GM12878 (cell line): Measurements from ENCODE around the gene RAB2B. TPM values are rescaled to one million over a fixed set of nuclear protein-coding genes. Genes with fewer than 3 reads are reported as not detected.

ENCODE experiments used
- BACH1 ChIP-seq: fragments of 450-650 bp; IDR thresholded peaks from 2 replicates; pipeline ENCODE4 v1.6.1; 2017; ENCODE audit warnings: mild to moderate bottlenecking, borderline replicate concordance
- BHLHE40 ChIP-seq, 2 experiments: fragments of 450-650 bp in 1 of 2; IDR thresholded peaks; 2 replicates each; pipeline ENCODE4 v1.6.1; 2011 to 2017; ENCODE audit warnings: low read depth in 2 of 2, borderline replicate concordance in 1 of 2, improper control_type of control experiment in 1 of 2, low read length in 1 of 2, mild to moderate bottlenecking in 1 of 2
- CBX3 ChIP-seq: fragments of 200-600 bp; sonication (generic); IDR thresholded peaks from 2 replicates; pipeline ENCODE4 v1.6.1; 2016; ENCODE audit warnings: low read depth, borderline replicate concordance
- ETV6 ChIP-seq, 2 experiments: fragments of 450-650 bp in 1 of 2; IDR thresholded peaks in 1 of 2; conservative IDR thresholded peaks in 1 of 2; 2 replicates each; pipeline ENCODE4 v1.6.1; 2014; ENCODE audit warnings: antibody characterized with exemption in 1 of 2, borderline replicate concordance in 1 of 2, low read depth in 1 of 2, mild to moderate bottlenecking in 1 of 2, moderate library complexity in 1 of 2
- EZH2 ChIP-seq: IDR thresholded peaks from 2 replicates; pipeline ENCODE4 v1.6.1; 2012; ENCODE audit warnings: low read depth, mild to moderate bottlenecking, control low read depth, inconsistent platforms, low read length, borderline replicate concordance; ENCODE audit not compliant: control insufficient read depth
- FOXM1 ChIP-seq: IDR thresholded peaks from 2 replicates; pipeline ENCODE4 v1.6.1; 2012; ENCODE audit warnings: low read depth, mild to moderate bottlenecking, inconsistent platforms, low read length, moderate library complexity
- KLF5 ChIP-seq: fragments of 450-650 bp; IDR thresholded peaks from 2 replicates; pipeline ENCODE4 v1.6.1; 2014; ENCODE audit warnings: mild to moderate bottlenecking; ENCODE audit not compliant: partially characterized antibody
- SIN3A ChIP-seq: IDR thresholded peaks from 2 replicates; pipeline ENCODE4 v1.6.1; 2012; ENCODE audit warnings: low read depth, low read length, improper control_type of control experiment
- SMAD5 ChIP-seq: IDR thresholded peaks from 2 replicates; pipeline ENCODE4 v1.6.1; 2016; ENCODE audit warnings: antibody characterized with exemption, low read depth
- SMARCA5 ChIP-seq: fragments of 450-650 bp; IDR thresholded peaks from 2 replicates; pipeline ENCODE4 v1.6.1; 2017; ENCODE audit warnings: mild to moderate bottlenecking
- SREBF1 ChIP-seq: IDR thresholded peaks from 2 replicates; pipeline ENCODE4 v1.6.1; 2012; ENCODE audit warnings: mild to moderate bottlenecking, low read length
- SREBF2 ChIP-seq: IDR thresholded peaks from 2 replicates; pipeline ENCODE4 v1.6.1; 2012; ENCODE audit warnings: mild to moderate bottlenecking, low read length
- TAF1 ChIP-seq: IDR thresholded peaks from 2 replicates; pipeline ENCODE4 v1.6.1; 2011; ENCODE audit warnings: mild to moderate bottlenecking, low read depth, low read length, borderline replicate concordance
- YBX1 ChIP-seq: fragments of 450-650 bp; IDR thresholded peaks from 2 replicates; pipeline ENCODE4 v1.6.1; 2016; ENCODE audit warnings: antibody characterized with exemption
- polyA plus RNA-seq, 11 experiments: library from polyadenylated mRNA; depleted of rRNA in 4 of 11; unstranded in 6 of 11; stranded (reverse) in 5 of 11; fragments of >200 nt; fragmentation: Nextera tagmentation in 4 of 11; fragmentation: Illumina TruSeq in 1 of 11; extraction: Ambion mirVana in 4 of 11; extraction: Trizol in 1 of 11; gene quantifications; 1 replicate in 1 of 11; 2 replicates in 10 of 11; pipeline versions ENCODE4 v1.2.1 to v1.2.3, GENCODE V29; 2011 to 2016; ENCODE audit warnings: inconsistent platforms in 2 of 11, missing spikeins in 2 of 11, low read depth in 1 of 11
- total RNA-seq, 4 experiments: library from RNA; depleted of rRNA in 3 of 4; stranded (reverse); fragments of >200 nt in 3 of 4; fragmentation: Illumina TruSeq in 1 of 4; extraction: Trizol in 1 of 4; gene quantifications; 2 replicates each; pipeline versions ENCODE4 v1.2.1 to v1.2.3, GENCODE V29; 2013 to 2021
- TF ChIP-seq, protein P1 (sequence below): IDR thresholded peaks from 2 replicates; pipeline ENCODE4 v1.6.1; 2012; ENCODE audit warnings: mild to moderate bottlenecking, low read depth, low read length
- TF ChIP-seq, protein P2 (sequence below): fragments of 450-650 bp; IDR thresholded peaks from 2 replicates; pipeline ENCODE4 v1.6.1; 2017; ENCODE audit warnings: antibody characterized with exemption, mild to moderate bottlenecking, moderate library complexity
- TF ChIP-seq, protein P3 (sequence below): fragments of 450-650 bp; IDR thresholded peaks from 2 replicates; pipeline ENCODE4 v1.6.1; 2016; ENCODE audit warnings: mild to moderate bottlenecking, moderate library complexity, borderline replicate concordance

Gene RAB2B
- total and polyA plus RNA-seq, 10 of the 15 experiments (the other 5 are each of a cell fraction or from before 2014, with no cell fraction given) = 5.6 to 45.1 (median 12.5) TPM

DNA sequence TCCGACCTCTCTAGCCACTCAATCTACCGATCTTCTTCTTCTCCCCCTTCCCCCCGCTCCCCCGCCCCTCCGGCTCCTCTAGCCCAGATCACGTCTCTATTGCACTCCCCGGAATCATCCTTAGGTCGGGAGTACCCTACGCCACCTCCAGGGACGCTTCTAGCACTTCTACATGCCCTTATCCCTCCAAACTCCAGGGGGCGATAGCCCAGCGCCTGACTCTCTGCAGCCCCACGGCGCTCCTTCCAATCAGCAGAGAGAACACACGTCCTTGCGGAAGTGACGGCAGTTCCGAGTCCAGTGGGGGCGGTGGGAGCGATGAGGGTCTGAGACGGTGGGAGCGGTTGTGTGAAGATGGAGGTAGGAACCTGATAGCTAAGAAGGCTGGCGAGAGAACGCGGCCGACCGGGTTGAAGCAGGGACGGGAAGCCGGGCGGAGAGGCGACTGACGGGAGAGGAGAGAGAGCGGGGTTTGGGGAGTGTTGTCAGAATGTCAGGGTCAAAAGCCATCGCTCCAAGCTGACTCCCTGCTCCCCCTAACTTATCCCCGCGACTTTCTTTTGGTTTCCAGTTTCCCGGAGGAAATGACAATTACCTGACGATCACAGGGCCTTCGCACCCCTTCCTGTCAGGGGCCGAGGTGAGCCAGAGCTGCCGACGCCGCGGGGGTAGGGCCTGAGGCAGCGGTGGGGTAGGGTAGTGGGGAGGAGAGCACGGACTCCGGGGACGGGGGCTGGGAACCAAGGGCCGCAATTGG, at the start of gene RAB2B, which contains the start of gene TOX4 (continued):
- TF ChIP-seq, protein P1, sequence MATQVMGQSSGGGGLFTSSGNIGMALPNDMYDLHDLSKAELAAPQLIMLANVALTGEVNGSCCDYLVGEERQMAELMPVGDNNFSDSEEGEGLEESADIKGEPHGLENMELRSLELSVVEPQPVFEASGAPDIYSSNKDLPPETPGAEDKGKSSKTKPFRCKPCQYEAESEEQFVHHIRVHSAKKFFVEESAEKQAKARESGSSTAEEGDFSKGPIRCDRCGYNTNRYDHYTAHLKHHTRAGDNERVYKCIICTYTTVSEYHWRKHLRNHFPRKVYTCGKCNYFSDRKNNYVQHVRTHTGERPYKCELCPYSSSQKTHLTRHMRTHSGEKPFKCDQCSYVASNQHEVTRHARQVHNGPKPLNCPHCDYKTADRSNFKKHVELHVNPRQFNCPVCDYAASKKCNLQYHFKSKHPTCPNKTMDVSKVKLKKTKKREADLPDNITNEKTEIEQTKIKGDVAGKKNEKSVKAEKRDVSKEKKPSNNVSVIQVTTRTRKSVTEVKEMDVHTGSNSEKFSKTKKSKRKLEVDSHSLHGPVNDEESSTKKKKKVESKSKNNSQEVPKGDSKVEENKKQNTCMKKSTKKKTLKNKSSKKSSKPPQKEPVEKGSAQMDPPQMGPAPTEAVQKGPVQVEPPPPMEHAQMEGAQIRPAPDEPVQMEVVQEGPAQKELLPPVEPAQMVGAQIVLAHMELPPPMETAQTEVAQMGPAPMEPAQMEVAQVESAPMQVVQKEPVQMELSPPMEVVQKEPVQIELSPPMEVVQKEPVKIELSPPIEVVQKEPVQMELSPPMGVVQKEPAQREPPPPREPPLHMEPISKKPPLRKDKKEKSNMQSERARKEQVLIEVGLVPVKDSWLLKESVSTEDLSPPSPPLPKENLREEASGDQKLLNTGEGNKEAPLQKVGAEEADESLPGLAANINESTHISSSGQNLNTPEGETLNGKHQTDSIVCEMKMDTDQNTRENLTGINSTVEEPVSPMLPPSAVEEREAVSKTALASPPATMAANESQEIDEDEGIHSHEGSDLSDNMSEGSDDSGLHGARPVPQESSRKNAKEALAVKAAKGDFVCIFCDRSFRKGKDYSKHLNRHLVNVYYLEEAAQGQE = no peak
- TF ChIP-seq, protein P2, sequence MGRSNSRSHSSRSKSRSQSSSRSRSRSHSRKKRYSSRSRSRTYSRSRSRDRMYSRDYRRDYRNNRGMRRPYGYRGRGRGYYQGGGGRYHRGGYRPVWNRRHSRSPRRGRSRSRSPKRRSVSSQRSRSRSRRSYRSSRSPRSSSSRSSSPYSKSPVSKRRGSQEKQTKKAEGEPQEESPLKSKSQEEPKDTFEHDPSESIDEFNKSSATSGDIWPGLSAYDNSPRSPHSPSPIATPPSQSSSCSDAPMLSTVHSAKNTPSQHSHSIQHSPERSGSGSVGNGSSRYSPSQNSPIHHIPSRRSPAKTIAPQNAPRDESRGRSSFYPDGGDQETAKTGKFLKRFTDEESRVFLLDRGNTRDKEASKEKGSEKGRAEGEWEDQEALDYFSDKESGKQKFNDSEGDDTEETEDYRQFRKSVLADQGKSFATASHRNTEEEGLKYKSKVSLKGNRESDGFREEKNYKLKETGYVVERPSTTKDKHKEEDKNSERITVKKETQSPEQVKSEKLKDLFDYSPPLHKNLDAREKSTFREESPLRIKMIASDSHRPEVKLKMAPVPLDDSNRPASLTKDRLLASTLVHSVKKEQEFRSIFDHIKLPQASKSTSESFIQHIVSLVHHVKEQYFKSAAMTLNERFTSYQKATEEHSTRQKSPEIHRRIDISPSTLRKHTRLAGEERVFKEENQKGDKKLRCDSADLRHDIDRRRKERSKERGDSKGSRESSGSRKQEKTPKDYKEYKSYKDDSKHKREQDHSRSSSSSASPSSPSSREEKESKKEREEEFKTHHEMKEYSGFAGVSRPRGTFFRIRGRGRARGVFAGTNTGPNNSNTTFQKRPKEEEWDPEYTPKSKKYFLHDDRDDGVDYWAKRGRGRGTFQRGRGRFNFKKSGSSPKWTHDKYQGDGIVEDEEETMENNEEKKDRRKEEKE = no peak
- TF ChIP-seq TAF1 = peak; percentile 57
- peak; percentile 44 to 67; a peak in 3 of 4 replicates for TF ChIP-seq BHLHE40 (IDR thresholded peaks at IDR 0.05; ENCODE audit: borderline replicate concordance in 1 of 2, low read depth in 2 of 2, low read length in 1 of 2)
- no peak for TF ChIP-seq YBX1
- TF ChIP-seq SREBF2 = no peak
- no peak for TF ChIP-seq ETV6 (conservative IDR thresholded peaks at IDR 0.05 in 1 of 2, IDR thresholded peaks at IDR 0.05 in 1 of 2; ENCODE audit: borderline replicate concordance in 1 of 2, low read depth in 1 of 2)
- TF ChIP-seq FOXM1 = no peak
- peak; percentile 71 for TF ChIP-seq KLF5
- TF ChIP-seq, protein P3, sequence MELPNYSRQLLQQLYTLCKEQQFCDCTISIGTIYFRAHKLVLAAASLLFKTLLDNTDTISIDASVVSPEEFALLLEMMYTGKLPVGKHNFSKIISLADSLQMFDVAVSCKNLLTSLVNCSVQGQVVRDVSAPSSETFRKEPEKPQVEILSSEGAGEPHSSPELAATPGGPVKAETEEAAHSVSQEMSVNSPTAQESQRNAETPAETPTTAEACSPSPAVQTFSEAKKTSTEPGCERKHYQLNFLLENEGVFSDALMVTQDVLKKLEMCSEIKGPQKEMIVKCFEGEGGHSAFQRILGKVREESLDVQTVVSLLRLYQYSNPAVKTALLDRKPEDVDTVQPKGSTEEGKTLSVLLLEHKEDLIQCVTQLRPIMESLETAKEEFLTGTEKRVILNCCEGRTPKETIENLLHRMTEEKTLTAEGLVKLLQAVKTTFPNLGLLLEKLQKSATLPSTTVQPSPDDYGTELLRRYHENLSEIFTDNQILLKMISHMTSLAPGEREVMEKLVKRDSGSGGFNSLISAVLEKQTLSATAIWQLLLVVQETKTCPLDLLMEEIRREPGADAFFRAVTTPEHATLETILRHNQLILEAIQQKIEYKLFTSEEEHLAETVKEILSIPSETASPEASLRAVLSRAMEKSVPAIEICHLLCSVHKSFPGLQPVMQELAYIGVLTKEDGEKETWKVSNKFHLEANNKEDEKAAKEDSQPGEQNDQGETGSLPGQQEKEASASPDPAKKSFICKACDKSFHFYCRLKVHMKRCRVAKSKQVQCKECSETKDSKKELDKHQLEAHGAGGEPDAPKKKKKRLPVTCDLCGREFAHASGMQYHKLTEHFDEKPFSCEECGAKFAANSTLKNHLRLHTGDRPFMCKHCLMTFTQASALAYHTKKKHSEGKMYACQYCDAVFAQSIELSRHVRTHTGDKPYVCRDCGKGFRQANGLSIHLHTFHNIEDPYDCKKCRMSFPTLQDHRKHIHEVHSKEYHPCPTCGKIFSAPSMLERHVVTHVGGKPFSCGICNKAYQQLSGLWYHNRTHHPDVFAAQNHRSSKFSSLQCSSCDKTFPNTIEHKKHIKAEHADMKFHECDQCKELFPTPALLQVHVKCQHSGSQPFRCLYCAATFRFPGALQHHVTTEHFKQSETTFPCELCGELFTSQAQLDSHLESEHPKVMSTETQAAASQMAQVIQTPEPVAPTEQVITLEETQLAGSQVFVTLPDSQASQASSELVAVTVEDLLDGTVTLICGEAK = peak; percentile 92
- TF ChIP-seq SREBF1 = no peak
- TF ChIP-seq BACH1 = peak; percentile 80; the same call in 1 of the 2 replicates
- peak; percentile 69; the same call in 1 of the 2 replicates for TF ChIP-seq SIN3A
- no peak for TF ChIP-seq CBX3
- TF ChIP-seq SMAD5 = 0 out of 2 replicates have a peak, but pooled peaks have one; percentile 56
- TF ChIP-seq SMARCA5 = peak; percentile 78; the same call in 1 of the 2 replicates
- no peak for TF ChIP-seq EZH2
